ENCODE results near the gene JAKMIP1. TPM values are rescaled to one million over a fixed set of nuclear protein-coding genes. Genes with fewer than 3 reads are reported as not detected.

JAKMIP1 gene
- total RNA-seq, 3 donors from 2014 or later: 0.63 to 2.1 TPM; not detected in 1

- no peak for TF ChIP-seq CTCF (IDR thresholded peaks at IDR 0.05)
- intact Hi-C loops (cut with DNase I, micrococcal nuclease): no loop called here
Observed at GRCh38 chr4:6086846-6087245, 113.5 kb downstream of the JAKMIP1 start.

DNA sequence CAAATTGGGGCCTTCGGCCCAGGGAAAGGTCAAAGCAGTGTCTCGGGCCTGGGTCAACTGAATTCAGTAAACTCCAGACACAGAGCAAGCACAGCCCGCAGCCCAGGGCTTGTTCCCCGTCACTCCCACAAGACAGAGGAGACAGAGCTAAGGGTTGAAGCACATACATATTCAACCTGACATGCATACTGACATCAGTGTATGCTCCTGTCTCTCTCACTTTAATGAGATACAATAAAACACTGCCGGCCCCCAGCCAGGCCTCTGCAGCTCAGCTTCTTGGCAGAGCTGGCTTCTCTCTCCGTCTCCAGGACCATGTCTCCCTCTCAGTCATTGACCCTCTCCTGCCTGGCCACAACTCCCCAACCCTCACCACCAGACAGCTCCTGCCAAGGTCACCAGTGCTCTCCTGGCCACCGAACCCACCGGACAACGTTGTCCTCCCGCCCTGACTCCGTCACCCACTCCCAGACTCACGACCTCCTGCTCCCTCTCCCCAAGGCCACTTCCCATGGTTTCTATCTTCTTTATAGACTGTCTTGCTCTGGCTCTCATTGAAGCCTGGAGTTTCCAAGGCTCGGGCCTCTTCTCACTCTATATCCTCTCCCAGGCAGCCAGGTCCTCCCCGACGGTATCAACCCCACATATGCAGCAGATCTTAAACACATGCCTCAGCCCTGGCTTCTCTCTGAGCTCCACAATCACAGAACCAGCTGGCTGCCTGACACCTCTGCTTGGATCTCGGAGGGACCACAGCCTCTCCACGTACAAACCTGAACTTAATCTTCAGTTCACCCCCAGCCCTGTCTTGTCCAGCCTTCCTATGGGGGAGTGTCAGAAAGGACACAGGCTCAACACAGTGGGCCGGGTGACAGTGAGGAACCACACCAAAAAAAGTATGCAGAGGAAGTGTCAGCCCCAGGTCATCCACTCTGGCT is 114.4 kb downstream of the JAKMIP1 start:
- Histone ChIP-seq H3K4me3 (no peak overlapping the region), H3K36me3 (ENCODE audit: low read depth) (no peaks in the 10 kb centered on the region), H3K4me1 (ENCODE audit: low read depth) (no peaks in the 10 kb centered on the region), H3K9me3 (no peaks in the 10 kb centered on the region)
- ATAC-seq: no peak
- DNase-seq: no peak
- intact Hi-C loops (cut with DNase I, micrococcal nuclease): no loop called here
- TF ChIP-seq CTCF (IDR thresholded peaks at IDR 0.05): no peak

More at GRCh38 chr4:6086846-6087245, 113.5 kb downstream of the JAKMIP1 start:
- DNase-seq (no peak), ATAC-seq (no peak)
- no peaks in the 10 kb centered on the region for H3K9me3 ChIP-seq
- H3K4me1 ChIP-seq (ENCODE audit: low read depth): no peaks in the 10 kb centered on the region
- no peak overlapping the region for H3K4me3 ChIP-seq
- H3K36me3 ChIP-seq (ENCODE audit: low read depth): no peaks in the 10 kb centered on the region

- no peak for TF ChIP-seq CTCF (IDR thresholded peaks at IDR 0.05)
- no peaks in the 10 kb centered on the region for H3K4me1 ChIP-seq (ENCODE audit: low read depth)
- H3K36me3 ChIP-seq (ENCODE audit: low read depth): no peaks in the 10 kb centered on the region
- no peak overlapping the region for H3K4me3 ChIP-seq
- intact Hi-C loops (cut with DNase I, micrococcal nuclease): no loop called here
- no peak for DNase-seq
- H3K9me3 ChIP-seq: no peaks in the 10 kb centered on the region
- no peak for ATAC-seq
Observed at GRCh38 chr4:6085028-6085690, 115.2 kb downstream of the JAKMIP1 start.

- Histone ChIP-seq H3K9me3 (no peaks in the 10 kb centered on the region), H3K36me3 (ENCODE audit: low read depth) (no peaks in the 10 kb centered on the region), H3K4me1 (ENCODE audit: low read depth) (no peaks in the 10 kb centered on the region), H3K4me3 (no peak overlapping the region)
- intact Hi-C loops (cut with DNase I, micrococcal nuclease): no loop called here
- DNase-seq (no peak), ATAC-seq (no peak)
- no peak for TF ChIP-seq CTCF (IDR thresholded peaks at IDR 0.05)
Observed at GRCh38 chr4:6079965-6080364, 120.4 kb downstream of the JAKMIP1 start.

DNA sequence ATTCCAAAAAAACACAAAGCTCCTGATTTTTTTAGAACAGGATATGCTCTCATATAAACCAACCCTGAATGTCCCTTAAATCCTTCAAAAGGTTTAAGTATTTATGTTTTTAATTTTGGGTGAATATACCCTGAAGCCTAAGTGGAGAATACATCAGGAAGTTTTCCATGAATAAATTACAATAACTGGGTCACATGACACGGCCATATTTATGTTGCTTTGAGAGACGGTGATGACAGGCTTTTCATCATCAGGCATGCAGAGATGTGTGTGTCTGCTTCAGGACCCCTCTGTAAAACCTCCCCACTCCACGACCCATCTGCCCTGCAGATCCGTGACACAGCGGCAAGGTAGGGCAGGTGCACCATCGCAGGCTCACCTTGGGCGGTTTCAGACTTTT is 121.8 kb downstream of the JAKMIP1 start:
- ATAC-seq (no peak), DNase-seq (no peak)
- no peaks in the 10 kb centered on the region for H3K36me3 ChIP-seq (ENCODE audit: low read depth)
- H3K9me3 ChIP-seq: no peaks in the 10 kb centered on the region
- H3K4me1 ChIP-seq (ENCODE audit: low read depth): no peaks in the 10 kb centered on the region
- no peak for TF ChIP-seq CTCF (IDR thresholded peaks at IDR 0.05)
- intact Hi-C loops (cut with DNase I, micrococcal nuclease): no loop called here
- H3K4me3 ChIP-seq: no peak overlapping the region
